HCT116 (cell line): ENCODE results near the gene ABCG8. TPM values are rescaled to one million over a fixed set of nuclear protein-coding genes. Genes with fewer than 3 reads are reported as not detected.

Experiments used
- ATAC-seq: fragments of 200-7000 bp; cut with Tn5 transposase; 2 replicates; pipeline ENCODE4 v1.9.1; 2020; ENCODE audit warnings: mild to moderate bottlenecking, moderate library complexity
- BruUV-seq: library from RNA; stranded (reverse); fragments of 400-500 nt; replicated peaks from 2 replicates; lab custom pipeline; 2021; lab: Mats Ljungman, UMichigan
- CTCF ChIA-PET: fragments of 300-600 bp; sonication (Branson Sonifier 250); formaldehyde crosslinking; loops from one replicate; lab custom pipeline; 2021; ENCODE audit warnings: antibody characterized with exemption; lab: Charles Lee
- POLR2A ChIA-PET: fragments of 300-600, 350-600 bp; sonication (Branson Sonifier 250); formaldehyde crosslinking; loops from one replicate; lab custom pipeline; 2021; ENCODE audit warnings: antibody characterized with exemption; lab: Charles Lee
- RAD21 ChIA-PET, 2 experiments: fragments of 300-600 bp; sonication (Branson Sonifier 250); formaldehyde crosslinking; loops; one replicate each; lab custom pipeline; 2023; ENCODE audit warnings: low total read pairs in 2 of 2; ENCODE audit not compliant: uncharacterized antibody in 2 of 2, unreplicated experiment in 2 of 2, low non-redundant PET in 1 of 2; lab: Charles Lee
- DNase-seq: peaks from one replicate; pipeline ENCODE4 v3.0.0-alpha.2; 2010; ENCODE audit warnings: low read depth, low spot score
- H2AFZ ChIP-seq: fragments of 200-600 bp; shearing (Covaris generic), sonication (generic); 2 replicates; pipeline ENCODE4 v1.6.1; 2017; ENCODE audit warnings: low read depth, mixed run types, mixed read lengths, antibody characterized with exemption, low read length; ENCODE audit not compliant: poor library complexity, severe bottlenecking
- H3K27ac ChIP-seq: 2 replicates; pipeline ENCODE4 v1.5.1; 2012; ENCODE audit warnings: low read depth, low read length
- H3K27me3 ChIP-seq: fragments of 200-600 bp; sonication (generic); 2 replicates; pipeline ENCODE4 v1.6.1; 2016; ENCODE audit warnings: mixed run types, low read length, mixed read lengths; ENCODE audit not compliant: insufficient read depth
- H3K36me3 ChIP-seq, 2 experiments: fragments of 200-500 bp in 1 of 2; fragments of 200-600 bp in 1 of 2; sonication (Bioruptor generic) in 1 of 2; sonication (generic) in 1 of 2; 2 replicates each; pipeline versions ENCODE4 v1.5.1 to v1.6.1; 2014 to 2016; ENCODE audit warnings: low read length in 2 of 2, inconsistent platforms in 1 of 2, mixed read lengths in 1 of 2, mixed run types in 1 of 2; ENCODE audit not compliant: insufficient read depth in 2 of 2, control insufficient read depth in 1 of 2
- H3K4me1 ChIP-seq, 2 experiments: fragments of 200-600 bp in 1 of 2; sonication (generic) in 1 of 2; 2 replicates each; pipeline versions ENCODE4 v1.5.1 to v1.6.1; 2012 to 2017; ENCODE audit warnings: low read length in 2 of 2, inconsistent platforms in 1 of 2, mild to moderate bottlenecking in 1 of 2, mixed read lengths in 1 of 2, mixed run types in 1 of 2, moderate library complexity in 1 of 2; ENCODE audit not compliant: insufficient read depth in 2 of 2, control insufficient read depth in 1 of 2
- H3K4me2 ChIP-seq: fragments of 200-600 bp; sonication (generic); 2 replicates; pipeline ENCODE4 v1.6.1; 2017; ENCODE audit warnings: mixed run types, low read length, mixed read lengths
- H3K4me3 ChIP-seq, 2 experiments: fragments of 200-600 bp in 1 of 2; sonication (generic) in 1 of 2; replicated peaks in 1 of 2; 2 replicates each; pipeline ENCODE4 v1.5.1; 2011 to 2016; ENCODE audit warnings: low read length in 2 of 2, control low read depth in 1 of 2, low read depth in 1 of 2, mild to moderate bottlenecking in 1 of 2, mixed read lengths in 1 of 2, mixed run types in 1 of 2
- H3K79me2 ChIP-seq: fragments of 200-600 bp; sonication (generic); 2 replicates; pipeline ENCODE4 v1.6.1; 2017; ENCODE audit warnings: mild to moderate bottlenecking, mixed run types, low read length, moderate library complexity, mixed read lengths; ENCODE audit not compliant: insufficient read depth
- H3K9ac ChIP-seq: fragments of 200-600 bp; sonication (generic); 2 replicates; pipeline ENCODE4 v1.6.1; 2016; ENCODE audit warnings: low read length, mixed read lengths
- H3K9me2 ChIP-seq: fragments of 200-600 bp; sonication (generic), shearing (Covaris generic); 2 replicates; pipeline ENCODE4 v1.6.1; 2017; ENCODE audit warnings: mixed run types, mild to moderate bottlenecking, moderate library complexity; ENCODE audit not compliant: insufficient read depth
- H3K9me3 ChIP-seq, 2 experiments: fragments of 200-500 bp in 1 of 2; fragments of 200-600 bp in 1 of 2; sonication (Bioruptor generic) in 1 of 2; sonication (generic) in 1 of 2; 2 replicates each; pipeline ENCODE4 v1.6.1; 2014 to 2017; ENCODE audit warnings: low read length in 2 of 2, mixed read lengths in 2 of 2, inconsistent platforms in 1 of 2, low read depth in 1 of 2, mild to moderate bottlenecking in 1 of 2, mixed run types in 1 of 2, moderate library complexity in 1 of 2; ENCODE audit not compliant: control insufficient read depth in 1 of 2, insufficient read depth in 1 of 2
- H4K20me1 ChIP-seq: fragments of 200-600 bp; sonication (generic), shearing (Covaris generic); 2 replicates; pipeline ENCODE4 v1.6.1; 2017; ENCODE audit warnings: mixed run types, mild to moderate bottlenecking, moderate library complexity; ENCODE audit not compliant: insufficient read depth
- CBX3 ChIP-seq: IDR thresholded peaks from 2 replicates; pipeline ENCODE4 v1.6.1; 2012; ENCODE audit warnings: low read depth
- CTCF ChIP-seq, 3 experiments: fragments of 200-600 bp in 1 of 3; sonication (generic) in 1 of 3; IDR thresholded peaks in 2 of 3; conservative IDR thresholded peaks in 1 of 3; 2 replicates each; pipeline ENCODE4 v1.5.1; 2012 to 2017; ENCODE audit warnings: low read depth in 2 of 3, low read length in 2 of 3, antibody characterized with exemption in 1 of 3, borderline replicate concordance in 1 of 3, control low read depth in 1 of 3, mild to moderate bottlenecking in 1 of 3, mixed read lengths in 1 of 3, mixed run types in 1 of 3, moderate library complexity in 1 of 3; ENCODE audit not compliant: insufficient read depth in 1 of 3
- RAD21 ChIP-seq: IDR thresholded peaks from 2 replicates; pipeline ENCODE4 v1.6.1; 2012; ENCODE audit warnings: low read depth, mild to moderate bottlenecking
- ZBTB33 ChIP-seq: IDR thresholded peaks from 2 replicates; pipeline ENCODE4 v1.6.1; 2011; ENCODE audit warnings: mild to moderate bottlenecking, low read length, moderate library complexity; ENCODE audit not compliant: insufficient replicate concordance; ENCODE audit errors: extremely low read depth
- intact Hi-C: fragments of 100-400 bp; cut with micrococcal nuclease; formaldehyde crosslinking; loops from 2 replicates; pipeline ENCODE4 v1.10.0; 2022
- total RNA-seq: library from RNA; stranded (reverse); gene quantifications from one replicate; pipeline ENCODE4 v1.2.1, GENCODE V29; 2021; ENCODE audit not compliant: unreplicated experiment

Gene ABCG8
- total RNA-seq, 1 experiment from 2014 or later: 0.05 TPM

GRCh38 chr2:43877782-43878464 is 39.2 kb downstream of the ABCG8 start:
- TF ChIP-seq CTCF (IDR thresholded peaks at IDR 0.05 in 2 of 3, conservative IDR thresholded peaks at IDR 0.05 in 1 of 3; ENCODE audit: borderline replicate concordance in 1 of 3, insufficient read depth in 1 of 3, low read depth in 2 of 3, low read length in 2 of 3): peak; percentile 68 to 98 (median 97)
- TF ChIP-seq ZBTB33: no peak
- TF ChIP-seq CBX3: peak; percentile 60; the same call in 1 of the 2 replicates
- TF ChIP-seq RAD21: peak; percentile 93
- no peak overlapping the region for H3K9ac ChIP-seq
- peak; percentile 23 for DNase-seq
- H3K4me1 ChIP-seq: 0 out of 4 replicates have a peak, but pooled peaks cover 0 to 6% of the 10 kb centered on the region in 2 experiments
- no peaks in the 10 kb centered on the region for H4K20me1 ChIP-seq
- H3K27ac ChIP-seq: no peak overlapping the region
- no peaks in the 10 kb centered on the region for H3K36me3 ChIP-seq
- POLR2A ChIA-PET: no interaction called here
- no peak overlapping the region for H3K4me2 ChIP-seq
- no peak overlapping the region for H2AFZ ChIP-seq
- 0 out of 2 replicates have a peak, but pooled peaks cover 4% of the 10 kb centered on the region for H3K27me3 ChIP-seq
- CTCF ChIA-PET: interaction anchor here (0.6 to 1.3 kb wide), 9 partner anchors 9 to 1081 kb away, joined by 3 to 7 read pairs (median 3); no protein-coding TSS in a partner anchor
- no peaks in the 10 kb centered on the region for H3K9me3 ChIP-seq
- ATAC-seq: peak; percentile 85
- RAD21 ChIA-PET: interaction anchor here in 1 of 2 experiments (0.5 to 0.6 kb wide), 2 partner anchors 682 to 1103 kb away, joined by 3 read pairs; no protein-coding TSS in a partner anchor
- H3K4me3 ChIP-seq: no peak overlapping the region
- no peaks in the 10 kb centered on the region for H3K9me2 ChIP-seq
- no peaks in the 10 kb centered on the region for H3K79me2 ChIP-seq
- intact Hi-C loops: loop anchor here (5.0 to 10.0 kb wide), 5 partner anchors 263 to 1617 kb away; no protein-coding TSS in a partner anchor
- BruUV-seq: no TSS peak
